ENCODE measurements around the gene RNF182. TPM values are rescaled to one million over a fixed set of nuclear protein-coding genes. Genes with fewer than 3 reads are reported as not detected.

The RNF182 gene
- total RNA-seq, 2 donors from 2014 or later: 3.2 TPM; not detected in 1

DNA sequence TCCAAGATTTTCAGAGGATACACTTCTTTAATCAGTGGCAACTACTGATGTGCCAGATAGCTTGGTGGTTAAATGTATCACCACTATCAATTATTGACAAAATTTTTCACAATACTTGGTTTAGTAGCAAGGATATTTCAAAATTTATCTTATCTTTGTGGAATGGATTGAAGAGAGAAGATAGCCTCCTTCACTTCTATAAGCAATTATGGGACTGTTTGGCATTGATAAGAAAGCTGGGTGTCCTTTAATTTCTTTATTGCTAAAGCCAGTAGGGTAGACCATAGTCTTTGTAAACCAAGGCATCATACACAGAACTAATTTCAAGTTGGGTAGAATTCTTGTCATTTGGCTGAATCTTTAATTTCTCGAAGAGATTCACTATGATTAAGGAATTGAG, 4.9 kb upstream of the RNF182 start:
- 97% methylated on average over 1 of the region's 1 CpG for WGBS
- H3K27ac ChIP-seq: no peak overlapping the region
- H3K36me3 ChIP-seq: no peaks in the 10 kb centered on the region
- no peaks in the 10 kb centered on the region for H3K27me3 ChIP-seq (replicated peaks; ENCODE audit: insufficient read depth)
- TF ChIP-seq, protein P1, sequence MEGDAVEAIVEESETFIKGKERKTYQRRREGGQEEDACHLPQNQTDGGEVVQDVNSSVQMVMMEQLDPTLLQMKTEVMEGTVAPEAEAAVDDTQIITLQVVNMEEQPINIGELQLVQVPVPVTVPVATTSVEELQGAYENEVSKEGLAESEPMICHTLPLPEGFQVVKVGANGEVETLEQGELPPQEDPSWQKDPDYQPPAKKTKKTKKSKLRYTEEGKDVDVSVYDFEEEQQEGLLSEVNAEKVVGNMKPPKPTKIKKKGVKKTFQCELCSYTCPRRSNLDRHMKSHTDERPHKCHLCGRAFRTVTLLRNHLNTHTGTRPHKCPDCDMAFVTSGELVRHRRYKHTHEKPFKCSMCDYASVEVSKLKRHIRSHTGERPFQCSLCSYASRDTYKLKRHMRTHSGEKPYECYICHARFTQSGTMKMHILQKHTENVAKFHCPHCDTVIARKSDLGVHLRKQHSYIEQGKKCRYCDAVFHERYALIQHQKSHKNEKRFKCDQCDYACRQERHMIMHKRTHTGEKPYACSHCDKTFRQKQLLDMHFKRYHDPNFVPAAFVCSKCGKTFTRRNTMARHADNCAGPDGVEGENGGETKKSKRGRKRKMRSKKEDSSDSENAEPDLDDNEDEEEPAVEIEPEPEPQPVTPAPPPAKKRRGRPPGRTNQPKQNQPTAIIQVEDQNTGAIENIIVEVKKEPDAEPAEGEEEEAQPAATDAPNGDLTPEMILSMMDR (IDR thresholded peaks at IDR 0.05): no peak
- TF ChIP-seq POLR2A (IDR thresholded peaks at IDR 0.05) (no peak), POLR2AphosphoS5 (IDR thresholded peaks at IDR 0.05) (no peak)
- intact Hi-C loops (cut with DNase I): no loop called here
- DNase-seq (ENCODE audit: low spot score): no peak
- no peak overlapping the region for H3K4me3 ChIP-seq
- peaks cover 6% of the 10 kb centered on the region for H3K4me1 ChIP-seq (replicated peaks)
- H3K9me3 ChIP-seq: no peaks in the 10 kb centered on the region

DNA sequence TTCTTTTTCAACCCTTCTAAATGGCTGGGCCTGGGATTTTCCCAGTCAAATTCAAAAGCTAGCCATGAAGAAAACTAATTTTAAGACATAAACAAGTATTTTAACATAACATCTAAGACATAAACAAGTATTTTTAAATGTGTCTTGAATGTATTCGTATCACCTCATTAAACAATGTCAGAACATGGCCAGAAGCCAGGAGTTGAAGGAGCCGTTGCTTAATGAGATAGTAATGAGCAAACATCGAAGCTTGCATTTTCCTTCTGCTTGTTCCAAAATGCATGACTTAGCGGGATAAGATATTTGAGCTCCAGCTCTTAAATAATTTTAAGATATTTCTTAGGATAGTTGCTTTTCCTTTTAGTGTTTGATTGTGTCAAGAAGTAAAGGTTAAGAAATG, 4.2 kb upstream of the RNF182 start:
- Histone ChIP-seq H3K36me3 (no peaks in the 10 kb centered on the region), H3K27ac (no peak overlapping the region), H3K4me3 (no peak overlapping the region), H3K27me3 (replicated peaks; ENCODE audit: insufficient read depth) (no peaks in the 10 kb centered on the region), H3K4me1 (replicated peaks) (peaks cover 6% of the 10 kb centered on the region), H3K9me3 (no peaks in the 10 kb centered on the region)
- TF ChIP-seq POLR2A (IDR thresholded peaks at IDR 0.05): no peak
- no peak for TF ChIP-seq POLR2AphosphoS5 (IDR thresholded peaks at IDR 0.05)
- TF ChIP-seq, protein P1 (IDR thresholded peaks at IDR 0.05): no peak
- intact Hi-C loops (cut with DNase I): no loop called here
- WGBS: 69% methylated on average over 4 of the region's 4 CpGs
- DNase-seq (ENCODE audit: low spot score): no peak

DNA sequence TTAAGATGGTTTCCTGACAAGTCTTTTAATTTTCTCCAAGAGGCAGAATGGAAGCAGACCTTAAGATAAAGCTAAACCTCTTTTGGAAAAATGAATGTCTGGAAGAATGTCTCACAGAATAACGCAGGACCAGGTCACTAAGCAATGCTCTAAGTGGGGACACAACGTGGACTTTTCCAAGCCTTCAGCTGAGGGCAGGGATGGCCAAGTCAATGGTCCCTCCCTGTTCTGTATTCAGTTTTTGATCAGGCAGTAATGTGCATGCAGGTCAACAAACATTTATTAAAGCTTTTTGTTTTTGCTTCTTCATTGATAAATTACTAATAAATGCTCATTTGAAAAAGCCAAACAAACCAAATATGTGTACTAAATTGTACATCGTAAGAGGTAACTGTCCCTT, 2.0 kb upstream of the RNF182 start:
- TF ChIP-seq, protein P1 (IDR thresholded peaks at IDR 0.05): no peak
- TF ChIP-seq POLR2AphosphoS5 (IDR thresholded peaks at IDR 0.05): no peak
- no peak for TF ChIP-seq POLR2A (IDR thresholded peaks at IDR 0.05)
- Histone ChIP-seq H3K4me1 (replicated peaks) (peaks cover 6% of the 10 kb centered on the region), H3K27me3 (replicated peaks; ENCODE audit: insufficient read depth) (peaks cover 4% of the 10 kb centered on the region), H3K27ac (no peak overlapping the region), H3K9me3 (no peaks in the 10 kb centered on the region), H3K36me3 (no peaks in the 10 kb centered on the region), H3K4me3 (no peak overlapping the region)
- 86% methylated on average over 3 of the region's 3 CpGs for WGBS
- no peak for DNase-seq (ENCODE audit: low spot score)
- intact Hi-C loops (cut with DNase I): no loop called here

DNA sequence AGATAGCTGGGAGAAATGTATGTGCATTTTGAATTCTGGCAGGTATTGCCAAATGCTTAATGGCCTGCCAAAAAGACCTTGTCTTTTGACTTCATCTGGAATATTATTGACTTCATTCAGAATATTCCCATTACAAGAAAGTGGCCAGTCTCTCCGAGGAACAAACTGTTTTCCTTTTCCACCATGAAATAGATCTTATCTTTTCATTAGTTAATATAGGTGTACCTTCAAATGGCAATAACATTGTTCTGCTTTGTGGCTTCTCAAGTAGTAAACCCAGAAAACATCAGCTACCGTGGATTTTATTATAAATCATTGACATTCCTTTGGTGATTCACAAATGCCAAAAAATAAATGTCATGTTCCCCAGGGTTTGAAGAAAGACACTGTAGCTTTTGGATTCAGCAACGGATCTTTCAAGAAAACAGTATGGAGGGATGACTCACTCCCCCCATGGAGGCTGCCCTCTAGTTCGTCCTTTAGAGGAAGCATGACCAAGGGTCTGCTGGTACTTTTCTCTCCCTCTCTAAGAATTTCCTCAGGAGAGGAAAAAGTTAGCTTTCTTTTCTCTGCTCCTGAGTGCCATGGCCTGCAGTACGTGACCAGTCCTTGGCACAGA, 1.1 kb upstream of the RNF182 start:
- WGBS: 8% methylated on average over 5 of the region's 5 CpGs
- Histone ChIP-seq H3K27ac (no peak overlapping the region), H3K4me3 (no peak overlapping the region), H3K4me1 (replicated peaks) (peaks cover 6% of the 10 kb centered on the region), H3K9me3 (no peaks in the 10 kb centered on the region), H3K36me3 (no peaks in the 10 kb centered on the region), H3K27me3 (replicated peaks; ENCODE audit: insufficient read depth) (peaks cover 4% of the 10 kb centered on the region)
- intact Hi-C loops (cut with DNase I): no loop called here
- TF ChIP-seq, protein P1 (IDR thresholded peaks at IDR 0.05): no peak
- TF ChIP-seq POLR2AphosphoS5 (IDR thresholded peaks at IDR 0.05): peak; percentile 10
- no peak for TF ChIP-seq POLR2A (IDR thresholded peaks at IDR 0.05)
- DNase-seq (ENCODE audit: low spot score): no peak

Data from prostate gland (tissue), 2 donors.